T-cell (primary cell): ENCODE data around the gene CNNM2. TPM values are rescaled to one million over a fixed set of nuclear protein-coding genes. Genes with fewer than 3 reads are reported as not detected.

Experiments used
- ATAC-seq, 4 experiments: fragments of 200-7000 bp in 3 of 4; fragments of 150-1000 bp in 1 of 4; cut with Tn5 transposase; replicated peaks in 1 of 4; 1 replicate in 3 of 4; 2 replicates in 1 of 4; pipeline ENCODE4 v1.10.0; 2021; ENCODE audit warnings: moderate library complexity in 3 of 4, mild to moderate bottlenecking in 2 of 4, moderate number of reproducible peaks in 1 of 4
- CTCF ChIA-PET, 2 donors: fragments of 300-600 bp; sonication (Branson Sonifier 250); formaldehyde crosslinking; loops; one replicate each; lab custom pipeline; 2022; ENCODE audit warnings: antibody characterized with exemption in 2 of 2; lab: Charles Lee
- POLR2A ChIA-PET, 2 donors: fragments of 300-600 bp; sonication (Branson Sonifier 250); formaldehyde crosslinking; loops; one replicate each; lab custom pipeline; 2022; ENCODE audit warnings: antibody characterized with exemption in 2 of 2; lab: Charles Lee
- DNase-seq, 35 experiments: peaks; one replicate each; pipeline versions ENCODE4 v3.0.0 to v3.0.0-alpha.2; 2013 to 2023
- H3K27ac ChIP-seq: one replicate; pipeline ENCODE4 v1.5.1; 2013; ENCODE audit warnings: low read length
- H3K27me3 ChIP-seq, 2 experiments: replicated peaks in 1 of 2; 1 replicate in 1 of 2; 2 replicates in 1 of 2; pipeline versions ENCODE4 v1.6.1 to v1.7.0; 2013; ENCODE audit warnings: low read length in 1 of 2, mixed read lengths in 1 of 2; ENCODE audit not compliant: control insufficient read depth in 2 of 2, insufficient read depth in 2 of 2; ENCODE audit errors: extremely low read depth in 1 of 2
- H3K36me3 ChIP-seq, 2 donors: 1 replicate in 1 of 2; 2 replicates in 1 of 2; pipeline versions ENCODE4 v1.6.1 to v1.7.0; 2013; ENCODE audit warnings: low read length in 1 of 2; ENCODE audit not compliant: control insufficient read depth in 2 of 2, insufficient read depth in 1 of 2; ENCODE audit errors: extremely low read depth in 1 of 2
- H3K4me1 ChIP-seq, 2 experiments: 1 replicate in 1 of 2; 2 replicates in 1 of 2; pipeline versions ENCODE4 v1.6.1 to v1.7.0; 2013; ENCODE audit warnings: low read length in 2 of 2, mixed read lengths in 1 of 2; ENCODE audit not compliant: insufficient read depth in 2 of 2, control insufficient read depth in 1 of 2; ENCODE audit errors: extremely low read depth in 1 of 2
- H3K4me3 ChIP-seq, 2 donors: 1 replicate in 1 of 2; 2 replicates in 1 of 2; pipeline versions ENCODE4 v1.5.1 to v1.7.0; 2013; ENCODE audit warnings: mild to moderate bottlenecking in 2 of 2, low read length in 1 of 2, moderate library complexity in 1 of 2; ENCODE audit not compliant: control insufficient read depth in 1 of 2; ENCODE audit errors: extremely low read depth in 1 of 2
- H3K9me3 ChIP-seq: 2 replicates; pipeline ENCODE4 v1.7.0; 2013
- H3K27ac Mint-ChIP-seq, 2 donors: one replicate each; pipeline ENCODE4 v1.8.0; 2020 to 2021; ENCODE audit warnings: mild to moderate bottlenecking in 2 of 2, mixed read lengths in 2 of 2
- H3K27me3 Mint-ChIP-seq, 2 donors: one replicate each; pipeline ENCODE4 v1.8.0; 2021 to 2022; ENCODE audit warnings: mixed read lengths in 2 of 2
- H3K36me3 Mint-ChIP-seq: one replicate; pipeline ENCODE4 v1.8.0; 2021; ENCODE audit warnings: mixed read lengths
- H3K4me1 Mint-ChIP-seq, 3 donors: one replicate each; pipeline ENCODE4 v1.8.0; 2020 to 2022; ENCODE audit warnings: mixed read lengths in 3 of 3, mild to moderate bottlenecking in 1 of 3
- H3K4me3 Mint-ChIP-seq, 3 donors: one replicate each; pipeline ENCODE4 v1.8.0; 2020 to 2022; ENCODE audit warnings: mild to moderate bottlenecking in 3 of 3, mixed read lengths in 3 of 3, moderate library complexity in 3 of 3
- H3K9me3 Mint-ChIP-seq, 3 donors: one replicate each; pipeline ENCODE4 v1.8.0; 2020 to 2022; ENCODE audit warnings: mixed read lengths in 3 of 3
- WGBS: methylation state at CpG from one replicate; pipeline ENCODE4 v1.1.5; 2013; ENCODE audit warnings: missing lambda C conversion rate; ENCODE audit not compliant: insufficient coverage; 5-methylcytosine and 5-hydroxymethylcytosine counted together
- total RNA-seq, 35 experiments: library from RNA in 6 of 35; stranded (reverse) in 6 of 35; fragments of 120-200 nt in 1 of 35; gene quantifications; one replicate each; pipeline versions ENCODE4 v1.2.1 to v1.2.4 and lab custom pipeline; 2013 to 2026

CNNM2 gene
- total RNA-seq, 5 donors from 2014 or later (not counting 1 experiment from before 2014, with no cell fraction given), result 11.6 to 15.4 (median 14.2) TPM

DNA sequence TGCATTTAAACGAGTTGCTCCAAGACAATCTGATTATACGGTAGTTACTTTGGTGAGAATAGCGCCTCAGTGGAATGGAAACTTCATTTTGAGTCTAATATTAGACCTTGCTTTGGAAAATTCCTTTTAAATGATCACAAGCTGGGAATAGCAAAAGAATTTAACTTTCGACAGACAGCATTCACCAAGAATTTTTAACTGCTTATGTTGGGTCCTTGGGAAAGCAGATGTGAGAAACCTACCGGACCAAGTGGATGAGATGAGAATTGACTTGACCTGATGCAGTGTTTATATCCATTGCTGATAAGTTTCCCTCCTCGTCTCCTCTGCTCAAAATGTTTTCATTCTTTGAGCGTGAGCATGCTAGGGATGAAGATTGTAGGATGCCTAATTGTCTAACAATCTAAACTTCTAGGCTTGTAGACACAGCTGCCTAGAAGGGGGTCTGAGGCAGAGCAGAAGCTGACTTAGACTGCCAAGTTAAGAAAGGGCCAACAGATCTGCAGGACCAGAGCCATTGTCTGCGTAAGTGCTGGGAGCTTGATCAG lies 126.9 kb downstream of the CNNM2 start:
- H3K27me3 ChIP-seq, result no peaks in the 10 kb centered on the region
- H3K36me3 Mint-ChIP-seq, result peaks cover 4% of the 10 kb centered on the region
- no peaks in the 10 kb centered on the region for H3K4me1 ChIP-seq
- H3K4me1 Mint-ChIP-seq, result no peaks in the 10 kb centered on the region
- H3K4me3 Mint-ChIP-seq, result no peak overlapping the region
- ATAC-seq, result no peak
- no peak overlapping the region for H3K27ac Mint-ChIP-seq
- 73% methylated on average over 4 of the region's 8 CpGs for WGBS
- H3K36me3 ChIP-seq, result no peaks in the 10 kb centered on the region
- ChIA-PET POLR2A (interaction anchor here in 1 of 2 donors (0.7 kb wide), 1 partner anchor 84 kb away, joined by 13 read pairs; no protein-coding TSS in a partner anchor), CTCF (no interaction called here)
- no peak for DNase-seq
- no peaks in the 10 kb centered on the region for H3K9me3 Mint-ChIP-seq
- no peak overlapping the region for H3K4me3 ChIP-seq
- no peaks in the 10 kb centered on the region for H3K27me3 Mint-ChIP-seq
- H3K9me3 ChIP-seq, result no peaks in the 10 kb centered on the region
- H3K27ac ChIP-seq, result no peak overlapping the region

DNA sequence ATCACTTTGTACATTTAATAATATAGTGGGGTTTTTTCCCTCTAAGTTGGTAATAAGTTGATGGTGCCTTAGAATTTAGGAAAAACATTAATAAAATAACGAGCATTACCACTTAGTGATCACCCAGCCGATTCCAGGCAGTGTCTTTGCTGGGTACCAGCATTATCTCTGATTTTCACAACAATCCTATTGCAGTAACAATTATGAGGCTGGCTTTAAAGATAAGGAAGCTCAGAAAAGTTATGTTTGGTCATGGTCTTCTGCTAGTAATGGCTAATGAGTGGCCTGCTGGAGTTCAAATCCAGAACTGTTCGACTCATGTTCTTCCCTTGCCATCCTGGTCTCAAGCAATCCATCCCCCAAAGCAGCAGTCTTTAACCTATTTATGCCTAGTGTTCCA lies 127.9 kb downstream of the CNNM2 start:
- DNase-seq (no peak), ATAC-seq (no peak)
- Histone ChIP-seq H3K9me3 (no peaks in the 10 kb centered on the region), H3K4me3 (no peak overlapping the region), H3K27ac (no peak overlapping the region), H3K36me3 (no peaks in the 10 kb centered on the region), H3K27me3 (no peaks in the 10 kb centered on the region), H3K4me1 (no peaks in the 10 kb centered on the region)
- Mint-ChIP-seq H3K27ac (no peak overlapping the region), H3K4me3 (no peak overlapping the region), H3K36me3 (peaks cover 8% of the 10 kb centered on the region), H3K4me1 (no peaks in the 10 kb centered on the region), H3K27me3 (no peaks in the 10 kb centered on the region), H3K9me3 (no peaks in the 10 kb centered on the region)
- no CpG with 5 or more reads among the region's 3 CpGs for WGBS
- POLR2A ChIA-PET, result interaction anchor here in 1 of 2 donors (0.6 to 0.7 kb wide), 2 partner anchors 85 to 289 kb away, joined by 9 to 13 read pairs; no protein-coding TSS in a partner anchor
- CTCF ChIA-PET, result no interaction called here

GRCh38 chr10:103047381-103047780 lies 129.3 kb downstream of the CNNM2 start:
- Histone ChIP-seq H3K4me1 (no peaks in the 10 kb centered on the region), H3K27me3 (no peaks in the 10 kb centered on the region), H3K4me3 (no peak overlapping the region), H3K9me3 (no peaks in the 10 kb centered on the region), H3K36me3 (no peaks in the 10 kb centered on the region), H3K27ac (no peak overlapping the region)
- no peak for ATAC-seq
- no peak for DNase-seq
- H3K4me1 Mint-ChIP-seq, result no peaks in the 10 kb centered on the region
- no peaks in the 10 kb centered on the region for H3K27me3 Mint-ChIP-seq
- no CpG with 5 or more reads among the region's 3 CpGs for WGBS
- no peak overlapping the region for H3K4me3 Mint-ChIP-seq
- H3K36me3 Mint-ChIP-seq, result peaks cover 8% of the 10 kb centered on the region
- ChIA-PET CTCF (no interaction called here), POLR2A (no interaction called here)
- no peaks in the 10 kb centered on the region for H3K9me3 Mint-ChIP-seq
- no peak overlapping the region for H3K27ac Mint-ChIP-seq

GRCh38 chr10:103049237-103049636 lies 131.1 kb downstream of the CNNM2 start:
- Mint-ChIP-seq H3K27ac (no peak overlapping the region), H3K4me1 (peaks cover 10 to 13% (median 12%) of the 10 kb centered on the region in 3 donors), H3K36me3 (peaks cover 8% of the 10 kb centered on the region), H3K9me3 (no peaks in the 10 kb centered on the region), H3K27me3 (no peaks in the 10 kb centered on the region), H3K4me3 (no peak overlapping the region)
- CTCF ChIA-PET, result no interaction called here
- no peaks in the 10 kb centered on the region for H3K27me3 ChIP-seq
- ATAC-seq (no peak), DNase-seq (no peak)
- peaks cover 2 to 13% of the 10 kb centered on the region in 2 experiments for H3K4me1 ChIP-seq
- H3K4me3 ChIP-seq, result no peak overlapping the region
- H3K9me3 ChIP-seq, result no peaks in the 10 kb centered on the region
- H3K36me3 ChIP-seq, result no peaks in the 10 kb centered on the region
- no peak overlapping the region for H3K27ac ChIP-seq
- 100% methylated on average over 2 of the region's 6 CpGs for WGBS
- POLR2A ChIA-PET, result interaction anchor here in 1 of 2 donors (0.6 kb wide), 1 partner anchor 127 kb away, joined by 3 read pairs; no protein-coding TSS in a partner anchor

DNA sequence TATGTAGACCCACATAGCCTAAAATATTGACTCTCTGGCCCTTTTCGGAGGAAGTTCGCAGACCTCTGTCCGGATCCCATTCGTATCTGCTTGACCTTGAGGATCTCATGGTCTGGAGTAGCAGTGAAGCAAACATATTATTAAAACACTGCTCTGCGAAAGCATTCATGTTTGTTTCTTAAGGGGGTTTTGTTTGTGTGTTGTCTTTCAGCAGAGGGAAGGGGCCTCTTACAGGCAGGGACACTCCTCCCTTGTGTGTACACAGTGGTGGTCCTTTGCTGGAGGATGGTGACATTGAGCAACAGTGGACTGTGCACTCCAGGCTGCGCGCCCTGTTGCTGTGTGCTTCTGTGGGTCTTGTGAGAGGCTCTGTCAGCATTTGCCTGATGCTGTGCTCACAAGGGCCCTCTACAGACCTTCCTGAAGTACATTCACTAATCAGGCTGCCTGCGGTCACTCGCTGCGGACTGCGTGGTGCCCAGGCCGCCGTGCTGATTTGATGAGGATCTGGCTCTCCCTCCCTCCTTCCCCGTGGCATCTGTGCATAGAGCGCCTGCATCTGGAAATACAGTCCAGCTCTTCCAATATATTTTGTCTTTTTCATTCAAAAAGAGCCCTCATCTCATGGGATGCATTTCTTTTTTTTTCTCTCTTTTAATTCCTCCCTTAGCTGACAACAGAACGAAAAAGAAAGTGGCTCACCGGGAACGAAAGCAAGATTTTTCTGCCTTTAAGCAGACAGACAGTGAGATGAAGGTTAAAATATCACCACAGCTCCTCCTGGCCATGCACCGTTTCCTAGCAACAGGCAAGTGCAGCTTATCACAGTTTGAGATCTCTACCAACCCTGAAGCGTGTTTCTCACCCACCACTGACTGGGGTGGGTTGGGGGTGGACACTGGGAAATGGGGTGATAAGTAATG lies 135.8 kb downstream of the CNNM2 start:
- H3K4me3 Mint-ChIP-seq, result peak overlapping the region; percentile 77 to 79 (median 79)
- Histone ChIP-seq H3K9me3 (no peaks in the 10 kb centered on the region), H3K4me3 (peak overlapping the region; percentile 42 to 48), H3K4me1 (peaks cover 7 to 23% of the 10 kb centered on the region in 2 experiments), H3K27me3 (no peaks in the 10 kb centered on the region), H3K36me3 (peaks cover 0 to 5% of the 10 kb centered on the region in 2 donors), H3K27ac (peak overlapping the region; percentile 66)
- peak; percentile 77 to 97 (median 85) for ATAC-seq
- peak in 33 of 35 experiments; percentile 22 to 80 (median 51) for DNase-seq
- 20% methylated on average over 10 of the region's 20 CpGs for WGBS
- H3K9me3 Mint-ChIP-seq, result no peaks in the 10 kb centered on the region
- H3K27me3 Mint-ChIP-seq, result no peaks in the 10 kb centered on the region
- ChIA-PET CTCF (interaction anchor here in 1 of 2 donors (1.2 to 1.8 kb wide), 2 partner anchors 16 to 136 kb away, joined by 3 to 15 read pairs; partner anchors contain the start of gene CNNM2), POLR2A (no interaction called here)
- H3K36me3 Mint-ChIP-seq, result peaks cover 20% of the 10 kb centered on the region
- peak overlapping the region; percentile 79 to 91 for H3K27ac Mint-ChIP-seq
- peaks cover 17 to 22% (median 19%) of the 10 kb centered on the region in 3 donors for H3K4me1 Mint-ChIP-seq

- no peaks in the 10 kb centered on the region for H3K9me3 Mint-ChIP-seq
- 83% methylated on average over 2 of the region's 3 CpGs for WGBS
- ATAC-seq, result no peak
- no peaks in the 10 kb centered on the region for H3K27me3 ChIP-seq
- peaks cover 16% of the 10 kb centered on the region for H3K36me3 Mint-ChIP-seq
- H3K36me3 ChIP-seq, result peaks cover 0 to 5% of the 10 kb centered on the region in 2 donors
- peak overlapping the region; percentile 79 to 91 for H3K27ac Mint-ChIP-seq
- H3K4me1 Mint-ChIP-seq, result peaks cover 17 to 22% (median 19%) of the 10 kb centered on the region in 3 donors
- POLR2A ChIA-PET, result no interaction called here
- peak overlapping the region; percentile 66 for H3K27ac ChIP-seq
- H3K27me3 Mint-ChIP-seq, result no peaks in the 10 kb centered on the region
- peaks cover 7 to 23% of the 10 kb centered on the region in 2 experiments for H3K4me1 ChIP-seq
- H3K4me3 ChIP-seq, result peak overlapping the region in 1 of 2 donors; percentile 42
- no peak for DNase-seq
- CTCF ChIA-PET, result interaction anchor here in 1 of 2 donors (1.2 to 1.8 kb wide), 2 partner anchors 15 to 137 kb away, joined by 3 to 15 read pairs; partner anchors contain the start of gene CNNM2
- H3K9me3 ChIP-seq, result no peaks in the 10 kb centered on the region
- peak overlapping the region; percentile 77 to 79 (median 79) for H3K4me3 Mint-ChIP-seq
Measured at GRCh38 chr10:103054621-103055020, 136.5 kb downstream of the CNNM2 start.
